ENCODE results near the gene ST8SIA1.

The ST8SIA1 gene

DNA sequence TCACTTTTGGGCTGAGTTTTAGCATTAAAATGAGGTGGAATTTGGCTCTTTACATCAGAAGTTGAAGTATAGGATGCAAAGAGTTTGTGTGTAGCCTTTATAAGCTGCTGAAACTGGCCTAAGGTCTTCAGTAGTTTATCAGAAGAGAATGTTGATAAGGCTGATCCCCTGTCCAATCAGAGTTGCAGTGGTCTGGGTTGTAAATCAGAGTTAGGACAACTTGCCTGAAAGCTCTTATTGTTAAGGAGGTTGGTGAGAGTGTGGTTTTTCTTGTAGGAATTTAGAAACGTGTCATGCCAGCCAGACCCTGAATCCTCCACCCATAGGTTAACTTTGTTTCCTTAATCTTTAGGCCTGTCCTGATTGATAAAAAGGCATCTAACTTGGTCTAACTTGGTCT lies 143.5 kb downstream of the ST8SIA1 start (continued):
- no peak for TF ChIP-seq KLF16 (tag by site-specific recombination; IDR thresholded peaks at IDR 0.05)
- no peak for TF ChIP-seq ZNF16 (tag by site-specific recombination; IDR thresholded peaks at IDR 0.05; ENCODE audit: low read depth)
- TF ChIP-seq SP7 (tag by site-specific recombination; IDR thresholded peaks at IDR 0.05): no peak
- no peak for TF ChIP-seq ZNF658 (tag by site-specific recombination; IDR thresholded peaks at IDR 0.05)
- TF ChIP-seq ZSCAN30 (tag by site-specific recombination; IDR thresholded peaks at IDR 0.05): no peak
- TF ChIP-seq, protein P1, sequence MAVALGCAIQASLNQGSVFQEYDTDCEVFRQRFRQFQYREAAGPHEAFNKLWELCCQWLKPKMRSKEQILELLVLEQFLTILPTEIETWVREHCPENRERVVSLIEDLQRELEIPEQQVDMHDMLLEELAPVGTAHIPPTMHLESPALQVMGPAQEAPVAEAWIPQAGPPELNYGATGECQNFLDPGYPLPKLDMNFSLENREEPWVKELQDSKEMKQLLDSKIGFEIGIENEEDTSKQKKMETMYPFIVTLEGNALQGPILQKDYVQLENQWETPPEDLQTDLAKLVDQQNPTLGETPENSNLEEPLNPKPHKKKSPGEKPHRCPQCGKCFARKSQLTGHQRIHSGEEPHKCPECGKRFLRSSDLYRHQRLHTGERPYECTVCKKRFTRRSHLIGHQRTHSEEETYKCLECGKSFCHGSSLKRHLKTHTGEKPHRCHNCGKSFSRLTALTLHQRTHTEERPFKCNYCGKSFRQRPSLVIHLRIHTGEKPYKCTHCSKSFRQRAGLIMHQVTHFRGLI (tag by site-specific recombination; IDR thresholded peaks at IDR 0.05): no peak

DNA sequence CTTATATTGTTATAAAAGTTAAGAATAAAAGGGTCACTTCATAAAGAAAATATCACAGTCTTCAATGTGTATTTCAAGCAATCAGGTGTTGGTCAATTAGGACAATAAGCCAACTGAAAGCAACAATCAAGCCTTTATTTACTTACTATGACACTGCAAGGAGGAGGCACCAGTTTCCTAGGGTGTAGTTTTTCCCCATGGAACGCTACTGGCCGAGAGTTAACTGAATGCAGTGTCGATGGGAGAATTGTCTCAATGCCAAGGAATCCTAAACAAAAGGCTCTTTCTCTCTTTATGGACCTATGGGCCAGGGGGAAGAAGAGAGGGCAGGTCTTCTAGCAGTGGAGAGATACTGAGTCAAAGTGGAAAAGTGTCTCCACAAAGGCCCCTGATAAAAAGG lies 146.1 kb downstream of the ST8SIA1 start:
- no peaks in the 10 kb centered on the region for H3K4me1 ChIP-seq (ENCODE audit: control insufficient read depth, insufficient read depth, low read length)
- TF ChIP-seq, protein P2, sequence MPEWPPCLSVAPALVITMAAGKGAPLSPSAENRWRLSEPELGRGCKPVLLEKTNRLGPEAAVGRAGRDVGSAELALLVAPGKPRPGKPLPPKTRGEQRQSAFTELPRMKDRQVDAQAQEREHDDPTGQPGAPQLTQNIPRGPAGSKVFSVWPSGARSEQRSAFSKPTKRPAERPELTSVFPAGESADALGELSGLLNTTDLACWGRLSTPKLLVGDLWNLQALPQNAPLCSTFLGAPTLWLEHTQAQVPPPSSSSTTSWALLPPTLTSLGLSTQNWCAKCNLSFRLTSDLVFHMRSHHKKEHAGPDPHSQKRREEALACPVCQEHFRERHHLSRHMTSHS (tag by site-specific recombination; IDR thresholded peaks at IDR 0.05): no peak
- no peak for TF ChIP-seq ZNF146 (tag by site-specific recombination; IDR thresholded peaks at IDR 0.05)
- TF ChIP-seq MYNN (tag by site-specific recombination; IDR thresholded peaks at IDR 0.05; ENCODE audit: borderline replicate concordance): no peak
- TF ChIP-seq ZNF433 (tag by site-specific recombination; IDR thresholded peaks at IDR 0.05; ENCODE audit: low read depth): no peak
- TF ChIP-seq, protein P3, sequence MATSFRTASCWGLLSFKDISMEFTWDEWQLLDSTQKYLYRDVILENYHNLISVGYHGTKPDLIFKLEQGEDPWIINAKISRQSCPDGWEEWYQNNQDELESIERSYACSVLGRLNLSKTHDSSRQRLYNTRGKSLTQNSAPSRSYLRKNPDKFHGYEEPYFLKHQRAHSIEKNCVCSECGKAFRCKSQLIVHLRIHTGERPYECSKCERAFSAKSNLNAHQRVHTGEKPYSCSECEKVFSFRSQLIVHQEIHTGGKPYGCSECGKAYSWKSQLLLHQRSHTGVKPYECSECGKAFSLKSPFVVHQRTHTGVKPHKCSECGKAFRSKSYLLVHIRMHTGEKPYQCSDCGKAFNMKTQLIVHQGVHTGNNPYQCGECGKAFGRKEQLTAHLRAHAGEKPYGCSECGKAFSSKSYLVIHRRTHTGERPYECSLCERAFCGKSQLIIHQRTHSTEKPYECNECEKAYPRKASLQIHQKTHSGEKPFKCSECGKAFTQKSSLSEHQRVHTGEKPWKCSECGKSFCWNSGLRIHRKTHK (tag by site-specific recombination; IDR thresholded peaks at IDR 0.05): no peak
- no peak for TF ChIP-seq SETDB1 (IDR thresholded peaks at IDR 0.05; ENCODE audit: insufficient read length, low read length)
- no peak for TF ChIP-seq ZNF843 (tag by site-specific recombination; IDR thresholded peaks at IDR 0.05)
- no peak for TF ChIP-seq ZNF121 (tag by site-specific recombination; IDR thresholded peaks at IDR 0.05)
- no peak for TF ChIP-seq ZNF416 (tag by site-specific recombination; IDR thresholded peaks at IDR 0.05)
- TF ChIP-seq ZNF623 (tag by site-specific recombination; IDR thresholded peaks at IDR 0.05): no peak
- TF ChIP-seq, protein P4, sequence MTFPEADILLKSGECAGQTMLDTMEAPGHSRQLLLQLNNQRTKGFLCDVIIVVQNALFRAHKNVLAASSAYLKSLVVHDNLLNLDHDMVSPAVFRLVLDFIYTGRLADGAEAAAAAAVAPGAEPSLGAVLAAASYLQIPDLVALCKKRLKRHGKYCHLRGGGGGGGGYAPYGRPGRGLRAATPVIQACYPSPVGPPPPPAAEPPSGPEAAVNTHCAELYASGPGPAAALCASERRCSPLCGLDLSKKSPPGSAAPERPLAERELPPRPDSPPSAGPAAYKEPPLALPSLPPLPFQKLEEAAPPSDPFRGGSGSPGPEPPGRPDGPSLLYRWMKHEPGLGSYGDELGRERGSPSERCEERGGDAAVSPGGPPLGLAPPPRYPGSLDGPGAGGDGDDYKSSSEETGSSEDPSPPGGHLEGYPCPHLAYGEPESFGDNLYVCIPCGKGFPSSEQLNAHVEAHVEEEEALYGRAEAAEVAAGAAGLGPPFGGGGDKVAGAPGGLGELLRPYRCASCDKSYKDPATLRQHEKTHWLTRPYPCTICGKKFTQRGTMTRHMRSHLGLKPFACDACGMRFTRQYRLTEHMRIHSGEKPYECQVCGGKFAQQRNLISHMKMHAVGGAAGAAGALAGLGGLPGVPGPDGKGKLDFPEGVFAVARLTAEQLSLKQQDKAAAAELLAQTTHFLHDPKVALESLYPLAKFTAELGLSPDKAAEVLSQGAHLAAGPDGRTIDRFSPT (tag by site-specific recombination; IDR thresholded peaks at IDR 0.05): no peak
- TF ChIP-seq ZBTB7A (tag by site-specific recombination; IDR thresholded peaks at IDR 0.05; ENCODE audit: low read depth): no peak
- TF ChIP-seq, protein P5, sequence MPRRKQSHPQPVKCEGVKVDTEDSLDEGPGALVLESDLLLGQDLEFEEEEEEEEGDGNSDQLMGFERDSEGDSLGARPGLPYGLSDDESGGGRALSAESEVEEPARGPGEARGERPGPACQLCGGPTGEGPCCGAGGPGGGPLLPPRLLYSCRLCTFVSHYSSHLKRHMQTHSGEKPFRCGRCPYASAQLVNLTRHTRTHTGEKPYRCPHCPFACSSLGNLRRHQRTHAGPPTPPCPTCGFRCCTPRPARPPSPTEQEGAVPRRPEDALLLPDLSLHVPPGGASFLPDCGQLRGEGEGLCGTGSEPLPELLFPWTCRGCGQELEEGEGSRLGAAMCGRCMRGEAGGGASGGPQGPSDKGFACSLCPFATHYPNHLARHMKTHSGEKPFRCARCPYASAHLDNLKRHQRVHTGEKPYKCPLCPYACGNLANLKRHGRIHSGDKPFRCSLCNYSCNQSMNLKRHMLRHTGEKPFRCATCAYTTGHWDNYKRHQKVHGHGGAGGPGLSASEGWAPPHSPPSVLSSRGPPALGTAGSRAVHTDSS (tag by site-specific recombination; IDR thresholded peaks at IDR 0.05): no peak
- no peak for TF ChIP-seq ZNF184 (tag by site-specific recombination; IDR thresholded peaks at IDR 0.05)
- TF ChIP-seq, protein P6, sequence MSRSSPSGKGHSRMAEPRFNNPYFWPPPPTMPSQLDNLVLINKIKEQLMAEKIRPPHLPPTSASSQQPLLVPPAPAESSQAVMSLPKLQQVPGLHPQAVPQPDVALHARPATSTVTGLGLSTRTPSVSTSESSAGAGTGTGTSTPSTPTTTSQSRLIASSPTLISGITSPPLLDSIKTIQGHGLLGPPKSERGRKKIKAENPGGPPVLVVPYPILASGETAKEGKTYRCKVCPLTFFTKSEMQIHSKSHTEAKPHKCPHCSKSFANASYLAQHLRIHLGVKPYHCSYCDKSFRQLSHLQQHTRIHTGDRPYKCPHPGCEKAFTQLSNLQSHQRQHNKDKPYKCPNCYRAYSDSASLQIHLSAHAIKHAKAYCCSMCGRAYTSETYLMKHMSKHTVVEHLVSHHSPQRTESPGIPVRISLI (tag by site-specific recombination; IDR thresholded peaks at IDR 0.05): no peak
- TF ChIP-seq, protein P7, sequence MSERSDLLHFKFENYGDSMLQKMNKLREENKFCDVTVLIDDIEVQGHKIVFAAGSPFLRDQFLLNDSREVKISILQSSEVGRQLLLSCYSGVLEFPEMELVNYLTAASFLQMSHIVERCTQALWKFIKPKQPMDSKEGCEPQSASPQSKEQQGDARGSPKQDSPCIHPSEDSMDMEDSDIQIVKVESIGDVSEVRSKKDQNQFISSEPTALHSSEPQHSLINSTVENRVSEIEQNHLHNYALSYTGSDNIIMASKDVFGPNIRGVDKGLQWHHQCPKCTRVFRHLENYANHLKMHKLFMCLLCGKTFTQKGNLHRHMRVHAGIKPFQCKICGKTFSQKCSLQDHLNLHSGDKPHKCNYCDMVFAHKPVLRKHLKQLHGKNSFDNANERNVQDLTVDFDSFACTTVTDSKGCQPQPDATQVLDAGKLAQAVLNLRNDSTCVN (tag by site-specific recombination; optimal IDR thresholded peaks at IDR 0.05): no peak
- no peak for TF ChIP-seq ZNF610 (tag by site-specific recombination; IDR thresholded peaks at IDR 0.05; ENCODE audit: borderline replicate concordance)
- no peaks in the 10 kb centered on the region for H3K9me3 ChIP-seq (ENCODE audit: control insufficient read depth, insufficient read depth, low read depth, low read length)
- no peak overlapping the region for H3K4me3 ChIP-seq (ENCODE audit: low read depth, low read length)
- no peaks in the 10 kb centered on the region for H3K36me3 ChIP-seq (ENCODE audit: control insufficient read depth in 2 of 2, insufficient read depth in 1 of 2, low read length in 2 of 2)
- ChIA-PET POLR2A (no interaction called here), CTCF (no interaction called here)
- H3K27ac ChIP-seq (ENCODE audit: extremely low read depth, low read depth, low read length): no peak overlapping the region
